ENCODE measurements around the gene NPDC1.

The NPDC1 gene

DNA sequence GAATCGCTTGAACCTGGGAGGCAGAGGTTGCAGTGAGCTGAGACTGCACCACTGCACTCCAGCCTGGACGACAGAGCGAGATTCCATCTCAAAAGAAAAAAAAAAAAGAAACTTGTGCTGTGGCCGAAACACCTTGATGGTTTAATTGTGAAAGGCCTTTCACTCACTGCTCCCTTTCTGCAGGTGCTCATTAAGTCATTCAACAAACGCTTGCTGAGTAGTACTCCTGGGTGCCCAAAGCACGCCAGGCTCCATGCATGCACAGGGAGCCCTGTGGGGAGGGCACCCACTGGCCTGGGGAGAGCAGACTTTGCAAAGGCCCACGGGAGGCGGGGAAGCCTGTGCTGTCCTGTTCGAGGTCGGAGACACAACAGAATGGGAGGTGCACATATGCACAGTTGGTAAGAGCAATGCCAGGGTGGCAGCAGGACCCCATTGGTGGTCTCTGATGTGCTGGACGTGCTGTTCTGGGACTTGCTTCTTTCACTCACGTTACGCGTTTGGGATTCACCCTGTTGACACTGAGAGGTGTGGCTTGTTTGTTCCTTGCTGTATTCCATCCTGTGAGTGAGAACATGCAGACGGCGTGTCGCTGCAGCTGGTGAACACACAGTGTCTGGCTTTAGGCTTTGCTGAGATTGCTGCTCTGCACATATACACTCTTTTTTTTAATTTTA is 10.9 kb upstream of the NPDC1 start:
- TF ChIP-seq, protein P1, sequence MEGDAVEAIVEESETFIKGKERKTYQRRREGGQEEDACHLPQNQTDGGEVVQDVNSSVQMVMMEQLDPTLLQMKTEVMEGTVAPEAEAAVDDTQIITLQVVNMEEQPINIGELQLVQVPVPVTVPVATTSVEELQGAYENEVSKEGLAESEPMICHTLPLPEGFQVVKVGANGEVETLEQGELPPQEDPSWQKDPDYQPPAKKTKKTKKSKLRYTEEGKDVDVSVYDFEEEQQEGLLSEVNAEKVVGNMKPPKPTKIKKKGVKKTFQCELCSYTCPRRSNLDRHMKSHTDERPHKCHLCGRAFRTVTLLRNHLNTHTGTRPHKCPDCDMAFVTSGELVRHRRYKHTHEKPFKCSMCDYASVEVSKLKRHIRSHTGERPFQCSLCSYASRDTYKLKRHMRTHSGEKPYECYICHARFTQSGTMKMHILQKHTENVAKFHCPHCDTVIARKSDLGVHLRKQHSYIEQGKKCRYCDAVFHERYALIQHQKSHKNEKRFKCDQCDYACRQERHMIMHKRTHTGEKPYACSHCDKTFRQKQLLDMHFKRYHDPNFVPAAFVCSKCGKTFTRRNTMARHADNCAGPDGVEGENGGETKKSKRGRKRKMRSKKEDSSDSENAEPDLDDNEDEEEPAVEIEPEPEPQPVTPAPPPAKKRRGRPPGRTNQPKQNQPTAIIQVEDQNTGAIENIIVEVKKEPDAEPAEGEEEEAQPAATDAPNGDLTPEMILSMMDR (IDR thresholded peaks at IDR 0.05; ENCODE audit: poor library complexity, severe bottlenecking): no peak
- no peak overlapping the region for H3K27ac ChIP-seq (ENCODE audit: poor library complexity, severe bottlenecking)

DNA sequence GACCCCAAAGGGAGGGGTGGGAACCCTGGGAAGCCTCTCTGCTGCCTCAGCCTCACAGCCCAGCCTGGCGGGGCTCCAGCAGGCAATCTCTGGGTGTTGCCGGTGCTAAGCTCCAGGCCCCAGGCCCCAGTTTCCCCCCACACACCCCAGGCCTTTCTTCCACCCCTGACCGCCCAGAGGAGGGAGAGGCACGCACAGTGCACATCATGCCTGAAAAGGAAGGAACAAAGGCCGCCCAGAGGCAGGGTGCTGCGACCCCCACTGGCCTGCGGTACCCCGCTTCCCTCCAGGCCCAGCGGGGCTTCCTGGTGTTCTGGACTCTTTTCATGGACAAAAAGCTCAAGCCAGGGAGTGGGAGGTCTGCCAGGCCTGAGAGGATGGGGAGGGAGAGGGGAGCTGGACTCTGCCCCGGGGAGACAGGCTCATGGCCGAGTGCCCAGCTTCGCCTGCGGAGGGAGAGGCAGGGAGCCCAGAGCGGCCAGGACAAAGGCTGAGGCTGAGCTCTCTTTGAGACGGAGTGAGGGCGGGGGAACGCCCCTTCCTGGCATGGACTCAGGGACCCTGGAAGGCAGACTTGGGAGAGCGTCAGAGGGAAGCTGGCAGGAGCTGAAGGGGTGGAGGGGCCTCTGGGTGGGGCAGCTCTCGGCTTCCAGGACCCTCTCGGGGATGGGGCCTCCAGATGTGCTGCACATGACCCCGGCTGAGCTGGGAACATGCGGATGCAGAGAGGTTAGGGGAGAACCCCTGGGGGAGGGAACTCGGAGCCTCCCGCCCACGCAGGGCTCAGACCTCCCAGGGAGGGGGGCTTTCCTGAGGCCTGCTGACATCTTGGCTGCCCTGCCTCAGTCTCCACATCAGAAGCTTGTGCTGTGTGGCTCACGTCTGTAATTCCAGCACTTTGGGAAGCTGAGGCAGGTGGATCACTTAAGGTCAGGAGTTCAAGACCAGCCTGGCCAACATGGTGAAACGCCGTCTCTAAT is 9.7 kb upstream of the NPDC1 start:
- no peaks in the 10 kb centered on the region for H3K36me3 ChIP-seq (ENCODE audit: low read depth)
- no peak overlapping the region for H3K4me3 ChIP-seq (ENCODE audit: severe bottlenecking)
- H3K9me3 ChIP-seq (ENCODE audit: severe bottlenecking): no peaks in the 10 kb centered on the region
- ATAC-seq (ENCODE audit: low read depth) (peak; percentile 18; the same call in 2 of the 3 replicates), DNase-seq (ENCODE audit: low spot score) (no peak)
- no peaks in the 10 kb centered on the region for H3K27me3 ChIP-seq (ENCODE audit: insufficient read depth, poor library complexity, severe bottlenecking)
- H3K4me1 ChIP-seq (ENCODE audit: insufficient read depth, poor library complexity, severe bottlenecking): peaks cover 7% of the 10 kb centered on the region
- H3K27ac ChIP-seq (ENCODE audit: poor library complexity, severe bottlenecking): no peak overlapping the region
- TF ChIP-seq, protein P1 (IDR thresholded peaks at IDR 0.05; ENCODE audit: poor library complexity, severe bottlenecking): no peak

More for the DNA sequence above, 10.9 kb upstream of the NPDC1 start:
- H3K27me3 ChIP-seq (ENCODE audit: insufficient read depth, poor library complexity, severe bottlenecking): no peaks in the 10 kb centered on the region
- no peak for DNase-seq (ENCODE audit: low spot score)
- no peak for ATAC-seq (ENCODE audit: low read depth)
- no peaks in the 10 kb centered on the region for H3K9me3 ChIP-seq (ENCODE audit: severe bottlenecking)
- H3K4me3 ChIP-seq (ENCODE audit: severe bottlenecking): no peak overlapping the region
- no peaks in the 10 kb centered on the region for H3K36me3 ChIP-seq (ENCODE audit: low read depth)
- H3K4me1 ChIP-seq (ENCODE audit: insufficient read depth, poor library complexity, severe bottlenecking): peaks cover 9% of the 10 kb centered on the region

DNA sequence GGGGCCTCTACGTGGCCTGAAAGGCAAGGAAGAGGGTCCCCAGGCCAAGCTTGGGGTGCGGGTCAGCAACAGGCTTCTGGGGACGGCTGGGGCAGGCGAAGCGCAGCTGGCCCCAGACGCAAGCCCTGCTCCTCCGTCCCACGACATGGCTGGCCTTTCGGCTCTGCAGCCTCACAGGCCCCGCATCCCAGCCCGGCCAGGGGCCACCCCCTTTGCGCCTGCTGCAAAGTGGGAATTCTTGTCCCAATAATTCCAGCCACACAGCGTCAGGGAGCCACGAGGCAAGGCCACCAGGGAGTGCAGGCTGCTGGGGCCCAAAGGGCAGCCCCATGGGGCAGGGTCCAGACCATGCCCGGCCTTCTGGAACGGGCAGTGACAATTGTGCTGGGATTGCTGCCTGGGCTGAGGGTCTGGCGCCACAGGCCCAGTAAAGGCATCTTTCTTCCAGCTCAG is 9.0 kb upstream of the NPDC1 start:
- H3K36me3 ChIP-seq (ENCODE audit: low read depth): no peaks in the 10 kb centered on the region
- DNase-seq (ENCODE audit: low spot score) (no peak), ATAC-seq (ENCODE audit: low read depth) (no peak)
- H3K27ac ChIP-seq (ENCODE audit: poor library complexity, severe bottlenecking): no peak overlapping the region
- TF ChIP-seq, protein P1 (IDR thresholded peaks at IDR 0.05; ENCODE audit: poor library complexity, severe bottlenecking): no peak
- no peak overlapping the region for H3K4me3 ChIP-seq (ENCODE audit: severe bottlenecking)
- H3K9me3 ChIP-seq (ENCODE audit: severe bottlenecking): no peaks in the 10 kb centered on the region
- H3K4me1 ChIP-seq (ENCODE audit: insufficient read depth, poor library complexity, severe bottlenecking): peaks cover 7% of the 10 kb centered on the region
- H3K27me3 ChIP-seq (ENCODE audit: insufficient read depth, poor library complexity, severe bottlenecking): no peaks in the 10 kb centered on the region

DNA sequence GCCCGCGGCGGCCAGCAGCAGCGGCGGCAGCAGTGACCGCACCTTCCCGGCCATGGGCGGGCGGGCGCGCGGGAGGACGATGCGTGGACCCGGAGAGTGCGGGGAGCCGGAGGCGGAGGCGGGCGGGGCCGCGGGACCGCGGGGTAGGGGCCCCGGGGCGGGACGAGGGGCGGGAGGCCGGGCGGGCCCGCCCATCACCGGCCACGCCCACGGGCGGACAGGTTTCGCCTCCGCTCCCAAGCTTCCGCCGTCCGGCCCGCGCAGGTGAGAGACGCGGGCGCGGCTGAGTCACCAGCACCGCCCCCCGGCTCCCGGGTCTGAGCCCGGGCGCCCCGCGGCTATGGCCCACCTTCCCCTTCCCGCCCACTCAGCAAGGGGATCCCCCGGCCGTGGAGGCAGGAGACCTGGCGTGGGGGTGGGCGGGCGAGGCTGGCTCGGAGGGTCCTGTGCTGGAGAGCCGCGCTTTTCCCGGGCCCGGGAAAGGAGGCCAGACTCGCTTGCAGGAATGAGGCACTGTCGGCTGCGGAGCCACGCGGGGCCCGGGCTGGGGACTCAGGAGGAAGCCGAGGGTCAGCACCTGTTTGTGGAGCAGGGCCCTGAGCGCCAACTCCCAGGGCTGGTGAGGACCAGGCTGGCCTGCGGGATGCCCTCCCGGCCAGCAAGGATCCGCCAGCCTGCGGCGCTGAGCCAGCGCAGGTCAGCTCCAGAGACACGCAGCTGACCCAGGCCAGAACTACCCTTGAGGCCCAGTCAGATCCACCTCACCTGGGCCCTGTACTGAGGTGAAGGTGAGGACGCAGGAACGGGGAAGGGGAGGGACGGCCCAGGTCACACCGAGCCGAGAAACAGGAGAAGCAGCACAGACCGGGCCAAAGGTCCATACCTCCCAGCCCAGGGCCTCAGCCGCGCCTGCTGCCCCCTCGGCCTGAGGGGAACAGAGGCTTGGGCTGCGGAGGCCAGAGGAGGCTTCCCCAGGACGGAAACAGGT is 8.3 kb upstream of the NPDC1 start, which contains the start of gene ENTPD2:
ENTPD2 (minus strand) TSS at position 118 of the 988 bp plus-strand sequence; CDS start at position 54, 64 bp downstream.
- TF ChIP-seq, protein P1 (IDR thresholded peaks at IDR 0.05; ENCODE audit: poor library complexity, severe bottlenecking): no peak
- DNase-seq (ENCODE audit: low spot score) (no peak), ATAC-seq (ENCODE audit: low read depth) (peak; percentile 71)
- Histone ChIP-seq H3K36me3 (ENCODE audit: low read depth) (no peaks in the 10 kb centered on the region), H3K27ac (ENCODE audit: poor library complexity, severe bottlenecking) (no peak within 1 kb of the TSS), H3K4me1 (ENCODE audit: insufficient read depth, poor library complexity, severe bottlenecking) (peaks cover 7% of the 10 kb centered on the region), H3K4me3 (ENCODE audit: severe bottlenecking) (peak within 1 kb of the TSS; percentile 46), H3K27me3 (ENCODE audit: insufficient read depth, poor library complexity, severe bottlenecking) (no peaks in the 10 kb centered on the region), H3K9me3 (ENCODE audit: severe bottlenecking) (no peaks in the 10 kb centered on the region)
